Activated T-helper 17 cell treated with anti-CD3 and anti-CD28 coated beads, Interleukin-2, amount 50 U/mL, for 72 hours (primary cell): ENCODE results near the gene RETREG3. TPM values are rescaled to one million over a fixed set of nuclear protein-coding genes. Genes with fewer than 3 reads are reported as not detected.

ENCODE experiments used
- ATAC-seq: fragments of 150-1000 bp; cut with Tn5 transposase; replicated peaks from 2 replicates; pipeline ENCODE4 v1.10.0; 2021; ENCODE audit warnings: mild to moderate bottlenecking, moderate library complexity
- H3K27ac Mint-ChIP-seq: one replicate; pipeline ENCODE4 v1.8.0; 2022; ENCODE audit warnings: mixed read lengths
- H3K27me3 Mint-ChIP-seq: one replicate; pipeline ENCODE4 v1.8.0; 2022; ENCODE audit warnings: mixed read lengths
- H3K36me3 Mint-ChIP-seq: one replicate; pipeline ENCODE4 v1.8.0; 2022; ENCODE audit warnings: low read depth, mild to moderate bottlenecking, mixed read lengths
- H3K4me1 Mint-ChIP-seq: one replicate; pipeline ENCODE4 v1.8.0; 2022; ENCODE audit warnings: mixed read lengths
- H3K4me3 Mint-ChIP-seq: one replicate; pipeline ENCODE4 v1.8.0; 2022; ENCODE audit warnings: mild to moderate bottlenecking, mixed read lengths
- H3K9me3 Mint-ChIP-seq: one replicate; pipeline ENCODE4 v1.8.0; 2022; ENCODE audit warnings: mixed read lengths
- total RNA-seq, 2 donors: library from RNA; stranded (reverse); gene quantifications; one replicate each; pipeline ENCODE4 v1.2.3, GENCODE V29; 2022

The RETREG3 gene
- total RNA-seq, 2 donors from 2014 or later: 38.5 to 50.7 TPM

DNA sequence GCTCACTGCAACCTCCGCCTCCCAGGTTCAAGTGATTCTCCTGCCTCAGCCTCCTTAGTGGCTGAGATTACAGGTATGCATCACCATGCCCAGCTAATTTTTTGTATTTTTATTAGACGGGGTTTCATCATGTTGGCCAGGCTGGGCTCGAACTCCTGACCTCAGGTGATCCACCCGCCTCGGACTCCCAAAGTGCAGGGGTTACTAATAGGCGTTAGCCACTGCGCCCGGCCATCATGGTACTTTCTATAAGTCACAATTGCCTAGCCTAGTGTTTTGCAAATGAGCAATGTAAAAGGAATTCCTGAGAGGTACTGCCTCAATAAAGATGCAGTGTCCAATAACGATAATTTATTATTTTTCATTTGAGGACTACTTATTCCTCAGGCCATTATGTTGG is 17.8 kb downstream of the RETREG3 start:
- Mint-ChIP-seq H3K27me3 (no peaks in the 10 kb centered on the region), H3K4me1 (peaks cover 2% of the 10 kb centered on the region), H3K36me3 (peaks cover 86% of the 10 kb centered on the region), H3K9me3 (no peaks in the 10 kb centered on the region), H3K27ac (no peak overlapping the region), H3K4me3 (no peak overlapping the region)
- ATAC-seq: no peak

DNA sequence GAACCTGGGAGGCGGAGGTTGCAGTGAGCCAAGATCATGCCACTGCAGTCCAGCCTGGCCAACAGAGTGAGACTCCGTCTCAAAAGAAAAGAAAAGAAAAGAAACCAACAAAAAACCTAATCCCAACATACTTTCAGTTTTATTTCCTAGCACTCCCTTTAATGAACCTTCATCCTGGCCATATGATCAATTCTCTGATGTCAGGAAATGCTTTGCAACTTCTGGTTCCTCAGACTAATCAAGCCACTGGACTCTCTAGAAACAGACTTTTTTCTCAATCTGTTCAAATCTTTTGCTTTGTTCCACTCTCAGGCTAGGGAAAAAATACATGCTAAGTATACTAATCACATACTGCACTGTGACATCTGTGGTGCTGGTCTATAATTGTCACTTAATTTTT is 18.3 kb downstream of the RETREG3 start:
- Mint-ChIP-seq H3K4me3 (no peak overlapping the region), H3K27me3 (no peaks in the 10 kb centered on the region), H3K36me3 (peaks cover 86% of the 10 kb centered on the region), H3K4me1 (no peaks in the 10 kb centered on the region), H3K9me3 (no peaks in the 10 kb centered on the region), H3K27ac (no peak overlapping the region)
- ATAC-seq: no peak

DNA sequence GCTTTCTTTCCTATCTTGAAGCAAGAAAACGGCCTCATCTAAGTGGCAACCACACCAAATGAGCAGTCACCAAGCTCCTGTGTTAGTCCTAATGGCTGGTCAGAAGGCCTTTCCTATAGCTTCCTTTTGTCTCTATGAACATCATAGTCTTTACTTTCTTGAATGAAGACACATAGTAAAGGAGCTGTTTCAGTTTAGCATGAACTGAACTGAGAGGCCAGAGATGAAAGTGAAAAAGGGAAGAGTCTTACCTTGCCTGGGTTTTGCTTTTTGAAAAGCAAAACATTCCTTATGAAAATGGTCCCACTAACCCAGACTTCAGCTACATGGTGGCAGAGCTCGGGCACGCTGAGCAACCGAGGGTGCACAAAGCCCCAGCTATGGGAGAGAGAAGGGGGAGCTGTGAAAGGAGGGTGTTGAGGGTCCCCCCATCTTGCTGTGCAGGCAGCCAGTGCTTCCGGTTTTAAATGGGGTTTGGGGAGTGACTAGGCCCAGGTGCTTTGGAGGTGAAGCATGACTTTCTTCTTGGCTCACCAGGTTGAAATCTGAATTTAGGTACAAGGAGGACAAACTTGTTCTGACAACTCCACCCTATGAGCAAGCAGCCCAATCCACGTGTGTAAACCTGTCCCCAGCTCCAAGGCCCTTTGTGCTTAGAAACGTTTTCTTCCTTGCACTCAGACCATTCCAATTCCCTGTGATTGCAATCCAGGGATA is 22.5 kb downstream of the RETREG3 start:
- H3K36me3 Mint-ChIP-seq: peaks cover 100% of the 10 kb centered on the region
- H3K27me3 Mint-ChIP-seq: no peaks in the 10 kb centered on the region
- H3K27ac Mint-ChIP-seq: no peak overlapping the region
- no peak overlapping the region for H3K4me3 Mint-ChIP-seq
- ATAC-seq: no peak
- no peaks in the 10 kb centered on the region for H3K9me3 Mint-ChIP-seq
- H3K4me1 Mint-ChIP-seq: no peaks in the 10 kb centered on the region

DNA sequence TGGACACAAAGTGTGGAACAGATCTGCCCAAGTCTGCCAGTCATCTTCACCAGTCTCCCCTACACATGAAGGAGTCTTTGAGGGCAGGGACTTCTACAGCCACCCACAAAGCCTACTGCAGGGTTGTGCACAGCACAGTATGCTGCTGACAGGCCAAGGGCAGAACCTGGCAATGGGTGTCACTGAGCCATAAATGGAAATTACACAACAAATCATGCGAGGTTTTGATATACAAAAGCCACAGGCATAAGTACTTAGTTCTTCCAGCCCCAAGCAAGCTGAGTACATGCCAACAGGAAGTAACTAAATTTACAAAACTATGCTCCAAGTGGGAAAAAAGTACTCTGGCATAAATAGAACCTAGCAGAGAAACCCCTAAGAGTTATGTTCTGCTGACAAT is 23.8 kb downstream of the RETREG3 start:
- no peak overlapping the region for H3K4me3 Mint-ChIP-seq
- H3K36me3 Mint-ChIP-seq: peaks cover 100% of the 10 kb centered on the region
- no peaks in the 10 kb centered on the region for H3K4me1 Mint-ChIP-seq
- no peaks in the 10 kb centered on the region for H3K9me3 Mint-ChIP-seq
- H3K27ac Mint-ChIP-seq: peak overlapping the region; percentile 32
- no peaks in the 10 kb centered on the region for H3K27me3 Mint-ChIP-seq
- no peak for ATAC-seq

GRCh38 chr17:42584880-42585279 is 24.3 kb downstream of the RETREG3 start:
- peaks cover 100% of the 10 kb centered on the region for H3K36me3 Mint-ChIP-seq

DNA sequence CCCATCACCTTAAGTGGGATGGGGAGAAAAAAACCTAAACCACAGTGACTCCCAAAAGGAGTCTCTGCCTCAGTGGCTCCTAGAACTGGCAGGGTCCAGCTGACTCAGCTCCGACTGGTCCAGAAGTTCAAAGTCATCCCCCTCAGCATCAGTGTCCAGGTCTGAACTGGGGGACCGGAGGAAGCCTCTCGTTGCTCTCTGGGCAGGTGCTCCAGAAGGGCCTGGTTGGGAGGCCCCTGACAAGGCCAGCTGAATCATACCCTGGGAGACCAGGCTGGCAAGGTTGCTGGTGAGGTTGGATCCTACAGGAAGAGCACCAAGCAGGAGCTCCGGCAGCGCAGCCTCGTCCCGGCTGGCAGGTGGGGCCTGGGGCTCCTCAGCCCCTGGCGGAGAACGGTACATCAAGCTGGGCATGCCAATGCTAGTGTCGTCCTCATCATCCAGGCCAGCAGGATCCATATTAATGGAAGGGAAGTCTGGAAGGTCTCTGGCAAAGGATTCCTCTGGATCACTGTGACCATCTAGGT is 27.4 kb downstream of the RETREG3 start:
- Mint-ChIP-seq H3K9me3 (no peaks in the 10 kb centered on the region), H3K27me3 (no peaks in the 10 kb centered on the region), H3K36me3 (peaks cover 89% of the 10 kb centered on the region), H3K4me3 (no peak overlapping the region), H3K4me1 (peaks cover 3% of the 10 kb centered on the region), H3K27ac (no peak overlapping the region)
- ATAC-seq: no peak

More at GRCh38 chr17:42584880-42585279, 24.3 kb downstream of the RETREG3 start:
- no peaks in the 10 kb centered on the region for H3K4me1 Mint-ChIP-seq
- no peak overlapping the region for H3K4me3 Mint-ChIP-seq
- no peaks in the 10 kb centered on the region for H3K9me3 Mint-ChIP-seq
- H3K27me3 Mint-ChIP-seq: no peaks in the 10 kb centered on the region
- H3K27ac Mint-ChIP-seq: peak overlapping the region; percentile 32
- ATAC-seq: no peak

- no peak overlapping the region for H3K27ac Mint-ChIP-seq
- no peaks in the 10 kb centered on the region for H3K9me3 Mint-ChIP-seq
- peak overlapping the region; percentile 9 for H3K4me3 Mint-ChIP-seq
- no peak for ATAC-seq
- peaks cover 18% of the 10 kb centered on the region for H3K4me1 Mint-ChIP-seq
- H3K36me3 Mint-ChIP-seq: peaks cover 89% of the 10 kb centered on the region
- no peaks in the 10 kb centered on the region for H3K27me3 Mint-ChIP-seq
These were observed 29.2 kb downstream of the RETREG3 start for GRCh38 chr17:42579794-42580551.

GRCh38 chr17:42578282-42578869 is 30.8 kb downstream of the RETREG3 start:
- peak overlapping the region; percentile 91 for H3K4me3 Mint-ChIP-seq
- peak; percentile 36 for ATAC-seq
- H3K4me1 Mint-ChIP-seq: peaks cover 18% of the 10 kb centered on the region
- no peaks in the 10 kb centered on the region for H3K27me3 Mint-ChIP-seq
- no peaks in the 10 kb centered on the region for H3K9me3 Mint-ChIP-seq
- peaks cover 89% of the 10 kb centered on the region for H3K36me3 Mint-ChIP-seq
- peak overlapping the region; percentile 95 for H3K27ac Mint-ChIP-seq

DNA sequence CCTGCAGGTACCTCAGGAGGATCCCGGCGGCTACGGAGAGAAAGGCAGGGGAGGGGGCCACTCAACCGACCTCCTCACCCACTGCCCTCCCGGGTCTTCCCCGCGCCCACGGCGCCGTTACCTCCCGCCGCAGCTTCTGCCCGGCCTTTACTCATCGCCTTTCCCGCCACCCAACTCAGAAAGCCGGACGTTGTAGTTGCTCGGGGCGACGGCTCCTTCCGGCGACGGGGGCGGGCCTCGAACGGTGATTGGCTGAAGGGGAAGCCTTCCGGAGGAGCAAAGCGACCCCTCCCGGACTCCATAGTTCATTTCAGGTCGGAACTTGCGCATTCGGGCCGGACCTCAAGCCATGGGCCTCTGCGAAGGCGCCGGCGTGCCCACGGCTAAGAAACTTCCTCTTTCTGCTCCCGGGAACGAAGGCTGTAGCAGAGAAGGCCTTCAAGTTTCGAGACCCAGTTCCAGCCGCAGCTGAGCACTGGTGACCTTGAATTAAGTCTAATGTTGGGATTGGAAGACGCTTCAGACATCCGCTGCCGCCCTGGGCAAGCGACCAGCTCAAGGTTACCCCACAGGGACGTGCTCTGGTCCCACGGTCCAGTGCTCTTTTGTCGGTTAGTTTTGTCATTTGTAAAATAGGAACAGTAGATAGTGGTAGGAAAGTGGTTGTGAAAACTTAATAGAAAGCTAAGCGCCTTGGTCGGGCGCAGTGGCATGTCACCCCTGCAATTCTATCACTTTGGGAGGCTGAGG is 31.5 kb downstream of the RETREG3 start, which contains the start of gene PSMC3IP:
TSS of gene PSMC3IP (minus strand) at position 198 of the 750 bp plus-strand sequence. CDS start at position 155, 43 bp downstream.
- no peaks in the 10 kb centered on the region for H3K27me3 Mint-ChIP-seq
- H3K36me3 Mint-ChIP-seq: peaks cover 89% of the 10 kb centered on the region
- H3K4me3 Mint-ChIP-seq: peak within 1 kb of the TSS; percentile 91
- no peaks in the 10 kb centered on the region for H3K9me3 Mint-ChIP-seq
- H3K27ac Mint-ChIP-seq: peak within 1 kb of the TSS; percentile 95
- H3K4me1 Mint-ChIP-seq: peaks cover 18% of the 10 kb centered on the region
- ATAC-seq: peak; percentile 97

DNA sequence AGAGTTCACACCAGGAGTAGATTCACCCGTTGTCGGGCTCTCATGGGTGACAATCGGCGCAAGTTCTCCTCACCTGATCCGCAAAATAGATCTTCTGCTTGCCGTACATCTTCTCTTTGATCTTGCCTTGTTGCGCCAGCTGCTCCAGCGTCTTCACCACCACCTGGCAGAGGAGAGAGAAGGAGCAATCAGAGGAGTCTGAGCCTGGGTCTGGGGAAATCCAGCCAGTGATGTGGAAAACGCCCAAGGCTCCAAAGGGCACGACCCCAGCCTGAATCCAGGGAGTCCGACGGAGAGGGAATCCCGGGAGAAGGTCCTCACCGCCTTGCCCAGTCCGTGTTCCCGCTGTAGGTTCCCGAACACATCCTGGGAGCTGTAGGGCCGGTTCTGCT is 32.0 kb downstream of the RETREG3 start:
- Mint-ChIP-seq H3K36me3 (peaks cover 89% of the 10 kb centered on the region), H3K9me3 (no peaks in the 10 kb centered on the region), H3K4me3 (peak overlapping the region; percentile 91), H3K27ac (peak overlapping the region; percentile 95), H3K27me3 (no peaks in the 10 kb centered on the region), H3K4me1 (peaks cover 18% of the 10 kb centered on the region)
- ATAC-seq: peak; percentile 8

- Mint-ChIP-seq H3K9me3 (no peaks in the 10 kb centered on the region), H3K4me1 (peaks cover 18% of the 10 kb centered on the region), H3K4me3 (no peak overlapping the region), H3K36me3 (peaks cover 89% of the 10 kb centered on the region), H3K27me3 (no peaks in the 10 kb centered on the region), H3K27ac (no peak overlapping the region)
- no peak for ATAC-seq
These were observed 34.7 kb downstream of the RETREG3 start for GRCh38 chr17:42574463-42574862.

DNA sequence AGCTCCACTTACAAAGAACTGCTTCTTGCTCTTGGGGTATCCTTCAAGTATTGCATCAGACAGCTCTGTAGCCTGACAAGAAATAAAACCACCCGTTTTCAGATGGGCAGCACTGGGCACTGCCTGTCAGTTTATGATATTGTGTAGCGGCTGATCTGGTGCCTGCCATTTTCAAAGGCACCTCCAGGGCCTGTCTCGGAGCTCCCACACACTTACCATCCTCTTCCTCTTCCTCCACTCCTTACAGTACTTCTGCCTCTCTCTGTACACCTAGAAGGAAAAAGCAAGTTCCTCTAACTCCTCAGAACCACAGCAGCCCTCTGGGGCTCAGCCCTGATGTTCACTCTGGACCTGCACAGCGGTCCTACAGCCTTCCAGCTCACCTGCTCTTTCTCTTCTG is 36.1 kb downstream of the RETREG3 start:
- Mint-ChIP-seq H3K27me3 (no peaks in the 10 kb centered on the region), H3K4me1 (peaks cover 18% of the 10 kb centered on the region), H3K36me3 (peaks cover 97% of the 10 kb centered on the region), H3K9me3 (no peaks in the 10 kb centered on the region), H3K27ac (peak overlapping the region; percentile 5), H3K4me3 (no peak overlapping the region)
- no peak for ATAC-seq

DNA sequence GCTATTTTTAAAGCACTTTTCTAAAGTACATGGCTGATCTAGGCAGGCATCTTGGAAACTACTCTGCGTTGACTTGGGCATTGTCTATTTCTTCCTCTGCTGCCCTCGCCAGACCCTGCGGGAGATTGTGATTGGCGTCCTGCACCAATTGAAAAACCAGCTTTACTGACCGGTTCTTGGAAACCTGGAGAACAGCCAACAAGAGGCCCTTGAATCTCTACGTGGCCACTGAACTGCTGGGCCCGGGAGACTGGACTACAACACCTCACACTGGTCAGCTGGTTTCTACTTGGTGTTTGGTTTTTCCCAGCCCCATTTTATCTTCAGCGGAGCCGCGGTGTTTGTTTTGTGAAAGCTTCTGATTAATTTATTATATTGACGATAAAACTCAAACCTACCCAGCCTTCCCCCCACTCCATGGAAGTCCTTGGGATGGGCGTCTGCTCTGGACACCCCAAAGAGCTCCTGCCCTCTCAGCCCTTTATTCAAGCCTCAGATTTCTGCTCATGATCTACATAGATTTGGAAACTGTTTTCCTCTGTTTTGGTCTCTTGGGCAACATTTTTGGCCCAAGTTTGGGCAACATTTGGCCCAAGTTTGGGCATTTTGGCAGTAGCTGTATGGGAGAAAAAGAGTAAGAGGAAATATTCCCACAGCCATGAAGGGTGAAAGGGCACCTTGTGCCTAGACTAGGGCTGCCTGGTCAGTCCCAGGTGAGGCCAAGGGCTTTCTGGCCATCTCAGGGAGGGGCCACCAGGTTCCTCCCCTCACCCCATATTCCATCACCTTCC is 37.5 kb downstream of the RETREG3 start:
- no peak for ATAC-seq
- Mint-ChIP-seq H3K9me3 (no peaks in the 10 kb centered on the region), H3K36me3 (peaks cover 97% of the 10 kb centered on the region), H3K4me3 (no peak overlapping the region), H3K27ac (no peak overlapping the region), H3K27me3 (no peaks in the 10 kb centered on the region), H3K4me1 (peaks cover 18% of the 10 kb centered on the region)
